Type B pancreatic cell (in vitro differentiated cells): ENCODE results near the gene NOS1AP. TPM values are rescaled to one million over a fixed set of nuclear protein-coding genes. Genes with fewer than 3 reads are reported as not detected.

Experiments
- DNase-seq: peaks from one replicate; pipeline ENCODE4 v3.0.0; 2021; ENCODE audit warnings: mixed read lengths; ENCODE audit not compliant: unreplicated experiment; ENCODE audit errors: extremely low spot score
- H3K27ac Mint-ChIP-seq: 2 replicates; pipeline ENCODE4 v1.8.0; 2021; ENCODE audit warnings: mild to moderate bottlenecking, mixed read lengths
- H3K27me3 Mint-ChIP-seq: 2 replicates; pipeline ENCODE4 v1.8.0; 2021; ENCODE audit warnings: mixed read lengths
- H3K36me3 Mint-ChIP-seq: 2 replicates; pipeline ENCODE4 v1.8.0; 2021; ENCODE audit warnings: mixed read lengths
- H3K4me1 Mint-ChIP-seq: one replicate; pipeline ENCODE4 v1.8.0; 2021; ENCODE audit warnings: mixed read lengths; ENCODE audit not compliant: unreplicated experiment
- H3K4me3 Mint-ChIP-seq: 2 replicates; pipeline ENCODE4 v1.8.0; 2021; ENCODE audit warnings: mild to moderate bottlenecking, mixed read lengths
- H3K9me3 Mint-ChIP-seq: 2 replicates; pipeline ENCODE4 v1.8.0; 2021; ENCODE audit warnings: mixed read lengths
- CTCF ChIP-seq: fragments of 200-600 bp; sonication (generic); conservative IDR thresholded peaks from 2 replicates; pipeline ENCODE4 v1.5.0; 2021; ENCODE audit warnings: antibody characterized with exemption, mild to moderate bottlenecking
- total RNA-seq: library from RNA; stranded (reverse); gene quantifications from 2 replicates; pipeline ENCODE4 v1.2.1, GENCODE V29; 2021; ENCODE audit warnings: low replicate concordance

Gene NOS1AP
- total RNA-seq, 1 donor from 2014 or later: 10.4 TPM

GRCh38 chr1:162265983-162266382, 196.5 kb downstream of the NOS1AP start:
- no peak for DNase-seq
- Mint-ChIP-seq H3K9me3 (peaks cover 5% of the 10 kb centered on the region), H3K4me1 (peaks cover 7% of the 10 kb centered on the region), H3K36me3 (no peaks in the 10 kb centered on the region), H3K27ac (no peak overlapping the region), H3K4me3 (no peak overlapping the region), H3K27me3 (no peaks in the 10 kb centered on the region)
- no peak for TF ChIP-seq CTCF

- no peak for TF ChIP-seq CTCF
- H3K4me1 Mint-ChIP-seq: peaks cover 13% of the 10 kb centered on the region
These were observed 200.7 kb downstream of the NOS1AP start for GRCh38 chr1:162270016-162270770.

GRCh38 chr1:162271972-162272371, 202.5 kb downstream of the NOS1AP start:
- DNase-seq: no peak
- TF ChIP-seq CTCF: no peak
- Mint-ChIP-seq H3K4me3 (no peak overlapping the region), H3K27me3 (no peaks in the 10 kb centered on the region), H3K27ac (no peak overlapping the region), H3K36me3 (no peaks in the 10 kb centered on the region), H3K4me1 (peaks cover 13% of the 10 kb centered on the region), H3K9me3 (peaks cover 1% of the 10 kb centered on the region)

More at GRCh38 chr1:162270016-162270770, 200.7 kb downstream of the NOS1AP start:
- Mint-ChIP-seq H3K36me3 (no peaks in the 10 kb centered on the region), H3K9me3 (peaks cover 5% of the 10 kb centered on the region), H3K4me3 (no peak overlapping the region), H3K27ac (no peak overlapping the region), H3K27me3 (no peaks in the 10 kb centered on the region)
- DNase-seq: no peak

- Mint-ChIP-seq H3K36me3 (no peaks in the 10 kb centered on the region), H3K27ac (no peak overlapping the region), H3K9me3 (no peaks in the 10 kb centered on the region), H3K4me3 (no peak overlapping the region), H3K27me3 (no peaks in the 10 kb centered on the region), H3K4me1 (peaks cover 13% of the 10 kb centered on the region)
- DNase-seq: no peak
- no peak for TF ChIP-seq CTCF
These were observed 202.9 kb downstream of the NOS1AP start for GRCh38 chr1:162272419-162272818.

- Mint-ChIP-seq H3K36me3 (no peaks in the 10 kb centered on the region), H3K27me3 (no peaks in the 10 kb centered on the region), H3K4me1 (peaks cover 26% of the 10 kb centered on the region), H3K9me3 (no peaks in the 10 kb centered on the region), H3K4me3 (no peak overlapping the region), H3K27ac (no peak overlapping the region)
- TF ChIP-seq CTCF: no peak
- DNase-seq: no peak
These were observed 206.2 kb downstream of the NOS1AP start for GRCh38 chr1:162275622-162276175.
